Vagina (tissue), 2 donors: ENCODE data around the gene SRGAP3.

Experiments used
- CTCF ChIP-seq, 3 experiments: fragments of 450-650 bp in 2 of 3; fragments of 200-600 bp in 1 of 3; sonication (generic) in 1 of 3; IDR thresholded peaks; one replicate each; pipeline ENCODE4 v1.5.1; 2017 to 2019; ENCODE audit warnings: antibody characterized with exemption in 3 of 3, mild to moderate bottlenecking in 2 of 3, moderate library complexity in 2 of 3
- POLR2A ChIP-seq, 2 donors: fragments of 450-650 bp; IDR thresholded peaks; one replicate each; pipeline ENCODE4 v1.6.1; 2017; ENCODE audit warnings: antibody characterized with exemption in 2 of 2, mild to moderate bottlenecking in 2 of 2, moderate library complexity in 2 of 2

- TF ChIP-seq CTCF (IDR thresholded peaks at IDR 0.05) = no peak
- TF ChIP-seq POLR2A (IDR thresholded peaks at IDR 0.05) = no peak
Observed at GRCh38 chr3:8954938-8955763, 294.3 kb downstream of the SRGAP3 start.
